HepG2 (cell line): ENCODE results near the gene SMIM30. TPM values are rescaled to one million over a fixed set of nuclear protein-coding genes. Genes with fewer than 3 reads are reported as not detected.

Source experiments
- ATAC-seq: fragments of 200-7000 bp; cut with Tn5 transposase; 3 replicates; pipeline ENCODE4 v1.9.1; 2020; ENCODE audit warnings: mild to moderate bottlenecking, moderate library complexity
- BruUV-seq: library from RNA; stranded (reverse); fragments of 400-500 nt; replicated peaks from 2 replicates; lab custom pipeline; 2021; lab: Mats Ljungman, UMichigan
- CTCF ChIA-PET: fragments of 300-600 bp; formaldehyde crosslinking; extraction: SDS; loops from one replicate; lab custom pipeline; 2021; ENCODE audit warnings: low total read pairs, inconsistent platforms, low intra/inter-chr PET ratio; lab: Yijun Ruan, JAX
- POLR2A ChIA-PET: fragments of 350-600 bp; sonication (Branson Sonifier 250); formaldehyde crosslinking; loops from one replicate; lab custom pipeline; 2020; ENCODE audit warnings: antibody characterized with exemption, inconsistent platforms; lab: Yijun Ruan, JAX
- DNase-seq: peaks from one replicate; pipeline ENCODE4 v3.0.0-alpha.2; 2015; ENCODE audit warnings: low spot score
- FAIRE-seq: peaks from 3 replicates; lab custom pipeline; 2011; peaks lifted over from hg19 to GRCh38; lab: Jason Lieb, UNC
- H2AFZ ChIP-seq: one replicate; pipeline ENCODE4 v1.6.1; 2011; ENCODE audit warnings: low read length, inconsistent platforms
- H3K27ac ChIP-seq: fragments of 300-600 bp; 3 replicates; pipeline ENCODE4 v1.8.0; 2011; ENCODE audit warnings: mixed run types, mild to moderate bottlenecking, mixed read lengths, low read length, inconsistent platforms; ENCODE audit not compliant: insufficient read depth; ENCODE audit errors: extremely low read length
- H3K27me3 ChIP-seq, 2 experiments: fragments of 200-600 bp in 1 of 2; 2 replicates in 1 of 2; 3 replicates in 1 of 2; pipeline versions ENCODE4 v1.6.0 to v1.8.0; 2011; ENCODE audit warnings: low read length in 2 of 2, mild to moderate bottlenecking in 2 of 2, moderate library complexity in 2 of 2, inconsistent platforms in 1 of 2; ENCODE audit not compliant: insufficient read depth in 2 of 2, control insufficient read depth in 1 of 2
- H3K36me3 ChIP-seq, 2 experiments: fragments of 200-600 bp in 1 of 2; replicated peaks in 1 of 2; 2 replicates in 1 of 2; 3 replicates in 1 of 2; pipeline versions ENCODE4 v1.5.1 to v1.8.0; 2011; ENCODE audit warnings: low read length in 2 of 2, inconsistent platforms in 1 of 2; ENCODE audit not compliant: insufficient read depth in 2 of 2, control insufficient read depth in 1 of 2
- H3K4me1 ChIP-seq: 2 replicates; pipeline ENCODE4 v1.5.1; 2012; ENCODE audit warnings: low read length, inconsistent platforms; ENCODE audit not compliant: insufficient read depth
- H3K4me2 ChIP-seq: 2 replicates; pipeline ENCODE4 v1.6.0; 2011; ENCODE audit warnings: low read depth, low read length, inconsistent platforms
- H3K4me3 ChIP-seq, 3 experiments: fragments of 200-600 bp in 1 of 3; sonication (generic), shearing (Covaris generic) in 1 of 3; replicated peaks in 1 of 3; 2 replicates each; pipeline ENCODE4 v1.5.1; 2011 to 2016; ENCODE audit warnings: low read length in 3 of 3, inconsistent platforms in 2 of 3, low read depth in 2 of 3, mild to moderate bottlenecking in 2 of 3, control low read depth in 1 of 3, mixed read lengths in 1 of 3; ENCODE audit not compliant: insufficient read depth in 1 of 3
- H3K79me2 ChIP-seq: one replicate; pipeline ENCODE4 v1.6.1; 2011; ENCODE audit warnings: low read length, inconsistent platforms; ENCODE audit not compliant: insufficient read depth
- H3K9ac ChIP-seq: 2 replicates; pipeline ENCODE4 v1.6.0; 2011; ENCODE audit warnings: mild to moderate bottlenecking, low read depth, low read length, inconsistent platforms; ENCODE audit not compliant: insufficient read depth
- H3K9me3 ChIP-seq: 2 replicates; pipeline ENCODE4 v1.5.1; 2012; ENCODE audit warnings: mild to moderate bottlenecking, low read length
- H4K20me1 ChIP-seq: 2 replicates; pipeline ENCODE4 v1.6.0; 2011; ENCODE audit warnings: inconsistent platforms, mild to moderate bottlenecking, low read length, moderate library complexity; ENCODE audit not compliant: insufficient read depth
- ATF1 ChIP-seq: IDR thresholded peaks from 2 replicates; pipeline ENCODE4 v1.6.1; 2016; ENCODE audit warnings: mild to moderate bottlenecking, control low read depth
- MED13 ChIP-seq: sonication (generic); formaldehyde crosslinking; IDR thresholded peaks from 2 replicates; pipeline ENCODE4 v1.5.0; 2020; ENCODE audit warnings: missing genetic modification reagents
- MTF1 ChIP-seq: sonication (generic); formaldehyde crosslinking; IDR thresholded peaks from 2 replicates; pipeline ENCODE4 v1.5.0; 2020; ENCODE audit warnings: missing genetic modification reagents
- SOX6 ChIP-seq, 2 experiments: fragments of 450-650 bp in 1 of 2; sonication (generic) in 1 of 2; formaldehyde crosslinking in 1 of 2; IDR thresholded peaks; 2 replicates each; pipeline versions ENCODE4 v1.4.0 to v1.6.1; 2017 to 2020; ENCODE audit warnings: antibody characterized with exemption in 1 of 2, mild to moderate bottlenecking in 1 of 2, missing genetic modification reagents in 1 of 2
- ZBTB38 ChIP-seq: sonication (generic); formaldehyde crosslinking; IDR thresholded peaks from 2 replicates; pipeline ENCODE4 v1.5.1; 2020; ENCODE audit warnings: mild to moderate bottlenecking, missing genetic modification reagents
- WGBS: methylation state at CpG from one replicate; pipeline ENCODE4 v1.1.6; 2017; ENCODE audit warnings: low lambda C conversion rate; 5-methylcytosine and 5-hydroxymethylcytosine counted together
- in situ Hi-C: cut with HindIII; loops from 2 replicates; pipeline ENCODE4 v1.10.0; 2017; ENCODE audit warnings: low pct_unique_long_range_greater_than_20kb; ENCODE audit not compliant: extremely low pct_ligation_motif_present
- intact Hi-C: fragments of 100-400 bp; cut with micrococcal nuclease; formaldehyde crosslinking; loops from one replicate; pipeline ENCODE4 v1.10.0; 2022; ENCODE audit not compliant: unreplicated experiment
- polyA plus RNA-seq, 8 experiments: library from polyadenylated mRNA; depleted of rRNA in 3 of 8; stranded (reverse) in 7 of 8; unstranded in 1 of 8; fragments of >200 nt; fragmentation: Illumina TruSeq in 4 of 8; extraction: Trizol in 4 of 8; gene quantifications; 2 replicates each; pipeline versions ENCODE4 v1.2.1 to v1.2.3, GENCODE V29; 2011 to 2016; ENCODE audit warnings: low read depth in 4 of 8, missing spikeins in 1 of 8, mixed read lengths in 1 of 8; ENCODE audit not compliant: insufficient read depth in 1 of 8
- total RNA-seq, 5 experiments: library from RNA; depleted of rRNA; stranded (reverse); fragments of >200 nt; fragmentation: Illumina TruSeq; extraction: Trizol; gene quantifications; 2 replicates each; pipeline ENCODE4 v1.2.3, GENCODE V29; 2016; ENCODE audit warnings: low read depth in 1 of 5
- TF ChIP-seq, protein P1 (sequence below): sonication (generic); formaldehyde crosslinking; IDR thresholded peaks from 2 replicates; pipeline ENCODE4 v1.5.1; 2020; ENCODE audit warnings: missing genetic modification reagents, mild to moderate bottlenecking, borderline replicate concordance

SMIM30 gene
- total and polyA plus RNA-seq, 2 of the 13 experiments (the other 11 are each of a cell fraction or from before 2014, with no cell fraction given): 23.5 to 25.2 TPM

DNA sequence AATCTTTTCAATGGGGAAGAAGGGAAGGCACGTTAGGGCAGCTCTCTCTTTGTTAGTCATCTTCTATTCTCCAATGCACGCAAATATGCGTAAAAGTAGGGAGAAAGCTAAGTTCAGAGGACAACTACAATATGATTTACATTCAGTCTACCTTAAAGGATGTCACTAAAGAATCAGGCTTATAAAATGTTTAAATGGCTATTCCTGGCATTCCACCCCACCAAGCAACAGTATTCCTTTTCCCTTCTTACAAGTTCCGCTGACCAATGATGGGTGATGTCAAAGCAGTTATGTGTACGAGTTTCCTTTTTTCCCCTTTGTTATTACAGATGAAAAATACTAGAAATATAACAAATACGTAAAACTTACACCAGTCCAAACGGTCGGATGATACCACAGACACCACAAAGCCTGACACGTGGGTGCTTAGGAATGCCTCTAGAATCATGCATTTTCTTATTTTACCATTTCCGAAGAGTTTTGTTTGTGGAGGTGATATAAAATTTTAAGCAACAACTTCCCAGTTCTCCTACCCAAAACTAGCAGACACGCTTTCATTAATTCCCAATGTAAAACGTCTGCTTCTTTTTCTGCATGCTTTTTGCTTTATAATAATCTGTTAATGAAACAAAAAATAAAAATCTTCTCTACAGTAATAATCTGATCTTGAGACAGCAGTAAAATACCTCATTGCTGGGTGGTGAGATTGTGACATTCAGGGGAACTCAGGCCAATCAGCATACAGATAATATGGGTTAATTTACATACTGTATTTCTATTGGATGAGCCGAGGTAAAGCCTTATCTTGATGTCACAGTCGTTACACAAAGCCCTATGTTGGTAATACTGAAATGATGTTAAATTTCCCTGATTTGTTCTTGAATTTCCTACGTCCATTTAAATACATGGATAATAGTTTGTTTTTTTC, 31.0 kb downstream of the SMIM30 start:
- FAIRE-seq (no peak), ATAC-seq (no peak), DNase-seq (peak; percentile 1)
- Histone ChIP-seq H3K27ac (no peak overlapping the region), H3K4me2 (no peak overlapping the region), H4K20me1 (no peaks in the 10 kb centered on the region), H3K9ac (no peak overlapping the region), H3K36me3 (no peaks in the 10 kb centered on the region), H3K79me2 (no peaks in the 10 kb centered on the region), H3K4me1 (no peaks in the 10 kb centered on the region), H3K27me3 (peaks cover 1 to 15% of the 10 kb centered on the region in 2 experiments; a peak in 4 of 5 replicates), H3K9me3 (no peaks in the 10 kb centered on the region), H3K4me3 (no peak overlapping the region), H2AFZ (no peak overlapping the region)
- in situ Hi-C loops (no loop called here), intact Hi-C loops (no loop called here)
- ChIA-PET POLR2A (no interaction called here), CTCF (no interaction called here)
- BruUV-seq: no TSS peak
- TF ChIP-seq, protein P1, sequence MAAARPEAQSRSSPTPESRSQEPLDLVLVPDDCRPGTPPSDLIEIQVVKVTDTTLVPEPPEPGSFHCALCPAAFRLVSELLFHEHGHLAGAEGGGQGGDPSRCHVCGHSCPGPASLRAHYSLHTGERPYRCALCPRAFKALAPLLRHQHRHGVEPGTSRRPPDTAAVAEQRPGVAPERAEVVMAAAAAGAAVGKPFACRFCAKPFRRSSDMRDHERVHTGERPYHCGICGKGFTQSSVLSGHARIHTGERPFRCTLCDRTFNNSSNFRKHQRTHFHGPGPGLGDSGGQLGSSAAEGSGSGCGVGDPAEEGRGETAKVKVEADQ (CRISPR knock-in tag): no peak
- TF ChIP-seq SOX6 (IDR thresholded peaks at IDR 0.05) (no peak), SOX6 (CRISPR knock-in tag; IDR thresholded peaks at IDR 0.05) (no peak), MED13 (CRISPR knock-in tag) (no peak), ATF1 (CRISPR knock-in tag) (no peak), ZBTB38 (CRISPR knock-in tag) (no peak), MTF1 (CRISPR knock-in tag) (no peak)
- 39% methylated on average over 15 of the region's 15 CpGs for WGBS
